ENCODE results near the gene TMEM129. TPM values are rescaled to one million over a fixed set of nuclear protein-coding genes. Genes with fewer than 3 reads are reported as not detected.

TMEM129 gene
- total and polyA plus RNA-seq, 8 donors, result 24.3 to 41.1 (median 29.0) TPM

DNA sequence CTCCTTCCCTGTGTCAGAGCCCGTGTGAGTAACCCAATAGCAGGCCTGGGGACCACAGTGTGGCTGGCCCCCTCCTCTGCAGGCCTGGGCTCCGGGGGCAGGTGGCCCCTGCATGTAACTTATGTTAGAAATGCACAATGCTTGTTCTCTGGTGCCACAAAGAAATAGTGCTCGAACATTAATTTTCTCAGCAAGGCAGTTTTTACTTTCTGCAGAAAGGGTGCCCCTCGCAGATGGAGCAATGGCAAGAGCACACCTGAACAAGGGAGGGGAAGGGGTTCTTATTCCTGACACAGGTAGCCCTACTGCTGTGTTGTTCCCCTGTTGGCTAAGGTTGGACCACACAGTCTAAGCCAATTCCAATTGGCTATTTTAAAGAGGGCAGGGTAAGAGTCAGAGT lies 17.3 kb upstream of the TMEM129 start:
- TF ChIP-seq, protein P1, sequence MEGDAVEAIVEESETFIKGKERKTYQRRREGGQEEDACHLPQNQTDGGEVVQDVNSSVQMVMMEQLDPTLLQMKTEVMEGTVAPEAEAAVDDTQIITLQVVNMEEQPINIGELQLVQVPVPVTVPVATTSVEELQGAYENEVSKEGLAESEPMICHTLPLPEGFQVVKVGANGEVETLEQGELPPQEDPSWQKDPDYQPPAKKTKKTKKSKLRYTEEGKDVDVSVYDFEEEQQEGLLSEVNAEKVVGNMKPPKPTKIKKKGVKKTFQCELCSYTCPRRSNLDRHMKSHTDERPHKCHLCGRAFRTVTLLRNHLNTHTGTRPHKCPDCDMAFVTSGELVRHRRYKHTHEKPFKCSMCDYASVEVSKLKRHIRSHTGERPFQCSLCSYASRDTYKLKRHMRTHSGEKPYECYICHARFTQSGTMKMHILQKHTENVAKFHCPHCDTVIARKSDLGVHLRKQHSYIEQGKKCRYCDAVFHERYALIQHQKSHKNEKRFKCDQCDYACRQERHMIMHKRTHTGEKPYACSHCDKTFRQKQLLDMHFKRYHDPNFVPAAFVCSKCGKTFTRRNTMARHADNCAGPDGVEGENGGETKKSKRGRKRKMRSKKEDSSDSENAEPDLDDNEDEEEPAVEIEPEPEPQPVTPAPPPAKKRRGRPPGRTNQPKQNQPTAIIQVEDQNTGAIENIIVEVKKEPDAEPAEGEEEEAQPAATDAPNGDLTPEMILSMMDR (IDR thresholded peaks at IDR 0.05), result no peak
- ATAC-seq (no peak), DNase-seq (no peak)
- no peaks in the 10 kb centered on the region for H3K4me1 ChIP-seq
- peaks cover 0 to 22% of the 10 kb centered on the region in 2 donors for H3K9me3 ChIP-seq
- peaks cover 0 to 100% of the 10 kb centered on the region in 2 donors for H3K36me3 ChIP-seq
- H3K27ac ChIP-seq, result no peak overlapping the region
- intact Hi-C loops (cut with DNase I), result no loop called here
- no peak overlapping the region for H3K4me3 ChIP-seq
- no peaks in the 10 kb centered on the region for H3K27me3 ChIP-seq

DNA sequence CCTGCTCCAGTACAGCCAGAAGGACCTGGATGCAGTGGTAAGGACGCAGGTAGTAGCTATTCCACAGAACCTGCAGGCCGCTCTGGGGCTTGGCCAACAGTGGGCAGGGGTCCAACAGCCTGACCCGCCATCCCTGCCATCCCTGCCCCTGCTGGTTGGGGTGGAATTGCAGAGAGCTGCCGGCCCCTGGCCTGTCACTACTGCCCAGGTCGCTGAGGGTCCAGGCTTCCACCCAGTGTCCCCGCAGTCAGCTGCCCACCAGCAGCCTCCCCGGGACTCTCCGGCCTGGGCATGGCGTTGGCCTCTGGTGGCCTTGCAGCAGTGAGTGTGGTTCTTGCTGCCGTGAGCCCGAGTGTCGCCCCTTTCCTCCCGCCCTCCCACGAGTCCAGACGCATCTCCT lies 16.5 kb upstream of the TMEM129 start:
- H3K4me3 ChIP-seq, result no peak overlapping the region
- DNase-seq (no peak), ATAC-seq (no peak)
- no peaks in the 10 kb centered on the region for H3K4me1 ChIP-seq
- H3K27ac ChIP-seq, result no peak overlapping the region
- intact Hi-C loops (cut with DNase I), result no loop called here
- peaks cover 0 to 22% of the 10 kb centered on the region in 2 donors for H3K9me3 ChIP-seq
- H3K36me3 ChIP-seq, result peaks cover 0 to 100% of the 10 kb centered on the region in 2 donors
- no peaks in the 10 kb centered on the region for H3K27me3 ChIP-seq
- TF ChIP-seq, protein P1 (IDR thresholded peaks at IDR 0.05), result no peak

DNA sequence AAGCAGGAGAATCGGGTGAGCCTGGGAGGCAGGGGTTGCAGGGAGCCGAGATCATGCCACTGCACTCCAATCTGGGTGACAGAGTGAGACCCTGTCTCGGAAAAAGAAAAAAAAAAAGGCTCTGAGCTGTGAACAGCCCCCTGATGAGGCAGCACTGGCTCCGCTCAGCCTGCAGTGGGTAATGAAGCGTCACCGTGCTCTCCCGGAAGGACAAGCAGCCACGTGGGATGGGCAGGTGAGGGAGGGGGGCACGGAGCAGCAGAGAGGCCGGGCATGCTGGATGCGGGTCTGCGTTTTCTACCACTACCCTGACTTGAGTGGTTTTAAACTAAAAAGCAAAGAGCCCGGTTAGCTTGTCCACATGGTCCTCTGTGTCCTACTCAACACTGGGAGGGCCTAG lies 15.7 kb upstream of the TMEM129 start:
- Histone ChIP-seq H3K9me3 (peaks cover 0 to 22% of the 10 kb centered on the region in 2 donors), H3K36me3 (peaks cover 0 to 97% of the 10 kb centered on the region in 2 donors), H3K27me3 (no peaks in the 10 kb centered on the region), H3K4me3 (no peak overlapping the region), H3K4me1 (no peaks in the 10 kb centered on the region), H3K27ac (no peak overlapping the region)
- ATAC-seq (no peak), DNase-seq (no peak)
- intact Hi-C loops (cut with DNase I), result no loop called here
- TF ChIP-seq, protein P1 (IDR thresholded peaks at IDR 0.05), result no peak

DNA sequence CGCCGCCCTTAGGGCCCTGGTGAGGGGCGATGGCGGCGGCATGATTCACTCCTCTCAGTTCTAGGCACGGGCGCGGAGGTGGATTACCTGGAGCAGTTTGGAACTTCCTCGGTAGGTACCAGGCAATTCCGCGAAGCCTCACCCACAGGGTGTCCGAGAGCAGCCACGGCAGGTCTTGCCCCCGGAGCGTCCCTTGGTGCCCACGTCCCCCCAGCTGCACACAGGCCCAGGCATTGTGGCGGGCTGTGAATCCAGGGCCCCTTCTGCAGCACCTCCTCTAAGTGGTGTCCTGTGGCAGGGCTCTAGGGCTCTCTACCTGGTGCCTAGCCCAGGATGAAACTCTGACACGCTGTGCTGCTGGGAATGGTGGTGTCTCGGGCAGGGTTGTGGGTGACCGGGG lies 14.1 kb upstream of the TMEM129 start:
- H3K9me3 ChIP-seq, result peaks cover 0 to 22% of the 10 kb centered on the region in 2 donors
- DNase-seq (no peak), ATAC-seq (no peak)
- no peak overlapping the region for H3K27ac ChIP-seq
- TF ChIP-seq, protein P1 (IDR thresholded peaks at IDR 0.05), result no peak
- no peak overlapping the region for H3K4me3 ChIP-seq
- peaks cover 0 to 3% of the 10 kb centered on the region in 2 donors for H3K4me1 ChIP-seq
- H3K36me3 ChIP-seq, result peaks cover 0 to 97% of the 10 kb centered on the region in 2 donors
- intact Hi-C loops (cut with DNase I), result no loop called here
- H3K27me3 ChIP-seq, result no peaks in the 10 kb centered on the region

DNA sequence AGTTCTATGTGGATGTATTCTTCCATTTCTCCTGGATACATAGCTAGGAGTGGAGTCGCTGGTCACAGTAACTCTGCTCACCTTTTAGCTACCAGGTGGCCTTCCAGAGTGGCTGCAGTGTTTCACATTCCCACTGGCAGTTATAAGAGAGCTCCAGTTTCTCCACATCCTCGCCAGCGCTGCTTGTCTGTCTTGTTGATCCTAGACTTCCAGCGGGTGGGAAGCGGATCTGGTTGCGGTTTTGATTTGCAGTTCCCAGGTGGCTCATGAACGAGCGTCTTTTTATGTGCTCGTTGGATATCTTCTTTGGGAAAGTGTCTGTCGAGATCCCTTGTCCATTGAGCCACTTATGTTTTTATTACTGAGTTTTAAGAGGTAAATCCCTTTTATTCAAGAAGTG lies 11.8 kb upstream of the TMEM129 start:
- ATAC-seq (no peak), DNase-seq (no peak)
- H3K4me3 ChIP-seq, result no peak overlapping the region
- intact Hi-C loops (cut with DNase I), result no loop called here
- no peaks in the 10 kb centered on the region for H3K27me3 ChIP-seq
- peaks cover 0 to 11% of the 10 kb centered on the region in 2 donors for H3K9me3 ChIP-seq
- H3K4me1 ChIP-seq, result peaks cover 0 to 26% of the 10 kb centered on the region in 2 donors
- H3K36me3 ChIP-seq, result peaks cover 0 to 90% of the 10 kb centered on the region in 2 donors
- TF ChIP-seq, protein P1 (IDR thresholded peaks at IDR 0.05), result no peak
- no peak overlapping the region for H3K27ac ChIP-seq

Data from left lung (tissue), 10 donors.